Measurements from ENCODE around the gene TMEM161A. TPM values are rescaled to one million over a fixed set of nuclear protein-coding genes. Genes with fewer than 3 reads are reported as not detected.
A peak's percentile ranks its signal among the peaks of the same experiment; 100 is the strongest.
"Not testable (repeated sequence)": the region's sequence is repeated elsewhere in the genome, so short reads cannot be mapped to it uniquely, and the experiment has no call there.

The TMEM161A gene
- total RNA-seq, 1 donor from 2014 or later = 13.3 TPM

DNA sequence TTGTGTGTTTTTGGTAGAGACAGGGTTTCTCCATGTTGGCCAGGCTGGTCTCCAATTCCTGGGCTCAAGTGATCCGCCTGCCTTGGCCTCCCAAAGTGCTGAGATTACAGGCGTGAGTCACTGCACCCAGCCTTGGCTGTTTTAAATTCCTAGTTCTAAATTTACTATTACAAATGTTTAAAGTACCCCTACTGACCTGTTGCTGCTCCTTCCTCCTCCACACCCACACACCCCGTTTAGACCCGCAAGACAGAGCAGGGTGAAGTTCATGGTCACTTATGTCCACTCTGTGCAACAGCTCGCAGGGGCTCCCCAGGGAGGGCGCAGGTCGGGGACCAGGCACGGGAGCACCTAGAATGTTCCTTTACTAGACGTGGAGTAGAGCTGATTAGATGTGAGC lies 28.7 kb downstream of the TMEM161A start:
- Mint-ChIP-seq H3K9me3 (no peaks in the 10 kb centered on the region), H3K36me3 (no peaks in the 10 kb centered on the region), H3K27me3 (ENCODE audit: insufficient read depth, low read depth) (peaks cover 10% of the 10 kb centered on the region), H3K4me3 (no peak overlapping the region), H3K27ac (peak overlapping the region; percentile 90), H3K4me1 (peaks cover 36% of the 10 kb centered on the region)
- Histone ChIP-seq H3K9ac (no peak overlapping the region), H3K4me3 (no peak overlapping the region), H4K20me1 (ENCODE audit: low read depth) (no peaks in the 10 kb centered on the region), H3K9me3 (ENCODE audit: low read depth) (no peaks in the 10 kb centered on the region), H3K79me2 (ENCODE audit: low read depth) (no peaks in the 10 kb centered on the region), H3K27me3 (peaks cover 12% of the 10 kb centered on the region), H3K27ac (no peak overlapping the region), H3K4me1 (peaks cover 20% of the 10 kb centered on the region), H2AFZ (replicated peaks) (no peak overlapping the region), H3K4me2 (no peak overlapping the region), H3K36me3 (no peaks in the 10 kb centered on the region), H3F3A (ENCODE audit: low read depth) (peaks cover 17% of the 10 kb centered on the region)
- no peak for TF ChIP-seq CTCF (IDR thresholded peaks at IDR 0.05)
- TF ChIP-seq EZH2 (IDR thresholded peaks at IDR 0.05) = no peak
- no peak for TF ChIP-seq EZH2phosphoT487 (IDR thresholded peaks at IDR 0.05)
- no peak for DNase-seq (ENCODE audit: low spot score)

GRCh38 chr19:19107654-19108053 lies 30.6 kb downstream of the TMEM161A start:
- no peak for DNase-seq (ENCODE audit: low spot score)
- Histone ChIP-seq H3K4me2 (no peak overlapping the region), H3K36me3 (no peaks in the 10 kb centered on the region), H3K79me2 (ENCODE audit: low read depth) (no peaks in the 10 kb centered on the region), H4K20me1 (ENCODE audit: low read depth) (no peaks in the 10 kb centered on the region), H3F3A (ENCODE audit: low read depth) (peaks cover 5% of the 10 kb centered on the region), H3K4me3 (no peak overlapping the region), H3K27ac (no peak overlapping the region), H3K9me3 (ENCODE audit: low read depth) (no peaks in the 10 kb centered on the region), H2AFZ (replicated peaks) (no peak overlapping the region), H3K27me3 (peaks cover 12% of the 10 kb centered on the region), H3K9ac (no peak overlapping the region), H3K4me1 (peaks cover 13% of the 10 kb centered on the region)
- Mint-ChIP-seq H3K4me3 (no peak overlapping the region), H3K27ac (no peak overlapping the region), H3K27me3 (ENCODE audit: insufficient read depth, low read depth) (peaks cover 8% of the 10 kb centered on the region), H3K4me1 (peaks cover 23% of the 10 kb centered on the region), H3K9me3 (no peaks in the 10 kb centered on the region), H3K36me3 (no peaks in the 10 kb centered on the region)
- TF ChIP-seq CTCF (IDR thresholded peaks at IDR 0.05) = no peak
- no peak for TF ChIP-seq EZH2phosphoT487 (IDR thresholded peaks at IDR 0.05)
- TF ChIP-seq EZH2 (IDR thresholded peaks at IDR 0.05) = no peak

DNA sequence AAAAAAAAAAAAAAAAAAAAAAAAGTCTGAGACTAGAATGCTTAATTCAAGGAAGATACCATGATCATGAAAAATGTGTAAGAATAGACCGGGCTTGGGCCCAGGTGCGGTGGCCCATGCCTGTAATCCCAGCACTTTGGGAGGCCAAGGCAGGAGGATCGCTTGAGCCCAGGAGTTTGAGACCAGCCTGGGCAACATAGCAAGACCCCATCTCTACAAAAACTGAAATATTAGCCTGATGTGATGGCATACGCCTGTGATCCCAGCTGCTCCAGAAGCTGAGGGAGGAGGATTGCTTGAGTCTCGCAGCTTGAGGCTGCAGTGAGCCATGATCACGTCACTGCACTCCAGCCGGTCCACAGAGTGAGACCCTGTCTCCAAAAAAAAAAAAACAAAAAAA lies 31.3 kb downstream of the TMEM161A start:
- H3K9ac ChIP-seq; H3F3A ChIP-seq (ENCODE audit: low read depth); H3K27me3 Mint-ChIP-seq (ENCODE audit: insufficient read depth, low read depth); H3K36me3 Mint-ChIP-seq; H2AFZ ChIP-seq (replicated peaks); DNase-seq (ENCODE audit: low spot score); H3K4me3 ChIP-seq; H3K9me3 Mint-ChIP-seq; H4K20me1 ChIP-seq (ENCODE audit: low read depth); H3K27ac ChIP-seq; H3K4me2 ChIP-seq; H3K27ac Mint-ChIP-seq; H3K36me3 ChIP-seq; H3K9me3 ChIP-seq (ENCODE audit: low read depth); H3K4me3 Mint-ChIP-seq; H3K79me2 ChIP-seq (ENCODE audit: low read depth): not testable (repeated sequence)
- peaks cover 12% of the 10 kb centered on the region for H3K27me3 ChIP-seq
- peaks cover 13% of the 10 kb centered on the region for H3K4me1 ChIP-seq
- peaks cover 19% of the 10 kb centered on the region for H3K4me1 Mint-ChIP-seq

DNA sequence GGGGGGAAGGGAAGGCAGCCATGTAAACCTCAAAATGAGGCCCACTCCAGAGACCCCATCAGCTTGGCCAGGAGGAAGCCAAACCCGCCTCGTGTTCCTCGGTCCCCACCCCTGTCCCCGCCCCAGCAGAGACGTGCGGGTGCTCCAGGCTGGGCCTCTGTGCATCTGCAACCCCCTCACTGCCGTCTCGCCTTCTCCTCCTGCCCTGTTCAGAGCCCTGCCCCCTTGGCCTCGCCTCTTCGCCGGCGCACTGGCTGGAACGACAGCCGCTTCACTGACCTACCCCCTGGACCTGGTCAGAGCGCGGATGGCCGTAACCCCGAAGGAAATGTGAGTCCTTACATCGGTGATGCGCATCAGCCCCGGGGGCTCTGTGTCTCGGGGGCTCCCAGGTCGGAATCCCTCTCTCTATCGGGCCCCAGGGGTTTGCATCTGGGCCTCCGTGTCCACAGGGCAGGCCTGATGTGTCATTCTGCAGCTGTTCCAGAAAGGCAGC lies 32.2 kb downstream of the TMEM161A start:
- Histone ChIP-seq H3K27ac (no peak overlapping the region), H3K79me2 (ENCODE audit: low read depth) (no peaks in the 10 kb centered on the region), H3K9me3 (ENCODE audit: low read depth) (no peaks in the 10 kb centered on the region), H3K27me3 (peaks cover 11% of the 10 kb centered on the region), H3K4me1 (peaks cover 13% of the 10 kb centered on the region), H3K9ac (no peak overlapping the region), H3K36me3 (no peaks in the 10 kb centered on the region), H3K4me2 (peak overlapping the region; percentile 84), H3K4me3 (peak overlapping the region; percentile 20), H4K20me1 (ENCODE audit: low read depth) (no peaks in the 10 kb centered on the region), H2AFZ (replicated peaks) (peak overlapping the region; percentile 71), H3F3A (ENCODE audit: low read depth) (peaks cover 5% of the 10 kb centered on the region)
- Mint-ChIP-seq H3K4me3 (peak overlapping the region; percentile 84), H3K36me3 (no peaks in the 10 kb centered on the region), H3K27ac (peak overlapping the region; percentile 96), H3K4me1 (peaks cover 18% of the 10 kb centered on the region), H3K27me3 (ENCODE audit: insufficient read depth, low read depth) (peaks cover 6% of the 10 kb centered on the region), H3K9me3 (no peaks in the 10 kb centered on the region)
- peak; percentile 69 for DNase-seq (ENCODE audit: low spot score)
- TF ChIP-seq EZH2 (IDR thresholded peaks at IDR 0.05) (no peak), CTCF (IDR thresholded peaks at IDR 0.05) (no peak), EZH2phosphoT487 (IDR thresholded peaks at IDR 0.05) (no peak)

Data from neural progenitor cell (in vitro differentiated cells).